ENCODE measurements around the gene COL6A3. TPM values are rescaled to one million over a fixed set of nuclear protein-coding genes. Genes with fewer than 3 reads are reported as not detected.

The COL6A3 gene
- total RNA-seq, 1 donor from 2014 or later = 264 TPM

DNA sequence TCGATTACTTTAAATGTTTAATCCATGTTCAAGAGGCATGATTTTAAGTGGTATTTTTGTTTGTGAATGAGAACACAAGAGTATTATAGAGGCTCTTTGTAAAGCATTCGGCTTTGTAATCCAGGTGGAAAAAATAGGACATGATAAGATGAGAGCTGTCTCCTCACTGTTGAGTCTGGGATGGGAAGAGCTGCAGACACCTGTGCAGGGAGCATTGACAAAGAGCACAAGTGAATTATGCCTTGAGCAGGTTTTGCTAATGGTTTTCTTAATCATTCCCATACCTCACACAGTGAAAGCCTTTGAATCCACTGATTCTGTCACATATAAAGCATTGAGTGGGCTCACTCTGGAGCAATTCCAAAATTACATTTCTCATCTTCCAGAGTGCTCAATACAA lies 9.6 kb downstream of the COL6A3 start:
- Mint-ChIP-seq H3K9me3 (ENCODE audit: low read depth) (no peaks in the 10 kb centered on the region), H3K27me3 (ENCODE audit: low read depth) (no peaks in the 10 kb centered on the region), H3K4me1 (ENCODE audit: low read depth) (peaks cover 71% of the 10 kb centered on the region), H3K4me3 (ENCODE audit: unreplicated experiment) (no peak overlapping the region), H3K36me3 (ENCODE audit: low read depth) (peaks cover 7% of the 10 kb centered on the region), H3K27ac (ENCODE audit: unreplicated experiment) (no peak overlapping the region)
- DNase-seq (ENCODE audit: low spot score) = no peak
- TF ChIP-seq, protein P1, sequence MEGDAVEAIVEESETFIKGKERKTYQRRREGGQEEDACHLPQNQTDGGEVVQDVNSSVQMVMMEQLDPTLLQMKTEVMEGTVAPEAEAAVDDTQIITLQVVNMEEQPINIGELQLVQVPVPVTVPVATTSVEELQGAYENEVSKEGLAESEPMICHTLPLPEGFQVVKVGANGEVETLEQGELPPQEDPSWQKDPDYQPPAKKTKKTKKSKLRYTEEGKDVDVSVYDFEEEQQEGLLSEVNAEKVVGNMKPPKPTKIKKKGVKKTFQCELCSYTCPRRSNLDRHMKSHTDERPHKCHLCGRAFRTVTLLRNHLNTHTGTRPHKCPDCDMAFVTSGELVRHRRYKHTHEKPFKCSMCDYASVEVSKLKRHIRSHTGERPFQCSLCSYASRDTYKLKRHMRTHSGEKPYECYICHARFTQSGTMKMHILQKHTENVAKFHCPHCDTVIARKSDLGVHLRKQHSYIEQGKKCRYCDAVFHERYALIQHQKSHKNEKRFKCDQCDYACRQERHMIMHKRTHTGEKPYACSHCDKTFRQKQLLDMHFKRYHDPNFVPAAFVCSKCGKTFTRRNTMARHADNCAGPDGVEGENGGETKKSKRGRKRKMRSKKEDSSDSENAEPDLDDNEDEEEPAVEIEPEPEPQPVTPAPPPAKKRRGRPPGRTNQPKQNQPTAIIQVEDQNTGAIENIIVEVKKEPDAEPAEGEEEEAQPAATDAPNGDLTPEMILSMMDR (IDR thresholded peaks at IDR 0.05) = no peak

- no peak for DNase-seq (ENCODE audit: low spot score)
- Mint-ChIP-seq H3K4me3 (ENCODE audit: unreplicated experiment) (no peak overlapping the region), H3K9me3 (ENCODE audit: low read depth) (no peaks in the 10 kb centered on the region), H3K4me1 (ENCODE audit: low read depth) (peaks cover 63% of the 10 kb centered on the region), H3K36me3 (ENCODE audit: low read depth) (peaks cover 6% of the 10 kb centered on the region), H3K27ac (ENCODE audit: unreplicated experiment) (peak overlapping the region; percentile 54), H3K27me3 (ENCODE audit: low read depth) (no peaks in the 10 kb centered on the region)
- TF ChIP-seq, protein P1 (IDR thresholded peaks at IDR 0.05) = no peak
Measured at GRCh38 chr2:237403024-237403882, 10.7 kb downstream of the COL6A3 start.

DNA sequence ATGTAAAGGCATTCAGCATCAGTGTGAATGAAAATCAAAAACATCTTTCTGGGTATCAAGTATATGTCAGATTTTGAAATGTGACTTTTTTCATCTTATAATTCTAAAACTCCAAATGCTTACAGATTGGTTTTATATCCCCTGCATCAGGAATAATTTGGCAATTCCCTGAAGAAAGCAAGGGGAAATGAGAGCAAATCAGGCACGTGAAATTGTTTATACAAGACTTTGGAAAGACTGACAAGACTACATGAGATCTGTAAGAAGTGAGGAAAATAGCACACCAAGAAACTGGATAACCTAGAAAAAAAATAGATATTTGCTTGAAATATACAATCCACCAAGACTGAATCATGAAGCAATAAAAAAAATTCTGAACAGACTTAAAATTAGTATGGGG lies 13.8 kb downstream of the COL6A3 start:
- Mint-ChIP-seq H3K36me3 (ENCODE audit: low read depth) (peaks cover 5% of the 10 kb centered on the region), H3K4me1 (ENCODE audit: low read depth) (peaks cover 39% of the 10 kb centered on the region), H3K4me3 (ENCODE audit: unreplicated experiment) (no peak overlapping the region), H3K9me3 (ENCODE audit: low read depth) (no peaks in the 10 kb centered on the region), H3K27me3 (ENCODE audit: low read depth) (no peaks in the 10 kb centered on the region), H3K27ac (ENCODE audit: unreplicated experiment) (no peak overlapping the region)
- TF ChIP-seq, protein P1 (IDR thresholded peaks at IDR 0.05) = no peak
- DNase-seq (ENCODE audit: low spot score) = no peak

DNA sequence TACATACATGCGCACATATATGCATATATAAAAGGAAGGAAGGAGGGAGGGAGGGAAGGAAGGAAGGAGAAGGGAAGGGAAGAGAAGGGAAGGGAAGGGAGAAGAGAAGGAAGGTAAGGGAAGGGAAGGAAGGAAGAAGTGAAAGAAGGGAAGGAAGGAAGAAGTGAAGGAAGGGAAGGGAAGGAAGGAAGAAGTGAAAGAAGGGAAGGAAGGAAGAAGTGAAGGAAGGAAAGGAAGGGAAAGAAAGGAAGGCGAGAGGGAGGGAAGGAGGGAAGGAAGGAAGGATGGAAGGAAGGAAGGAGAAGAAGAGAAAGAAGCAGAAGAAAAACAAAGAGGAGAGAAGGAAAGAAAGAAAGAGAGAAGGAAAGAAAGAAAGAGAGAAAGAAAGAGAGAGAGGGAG lies 16.9 kb downstream of the COL6A3 start:
- no peak overlapping the region for H3K4me3 Mint-ChIP-seq (ENCODE audit: unreplicated experiment)
- peaks cover 16% of the 10 kb centered on the region for H3K36me3 Mint-ChIP-seq (ENCODE audit: low read depth)
- no peaks in the 10 kb centered on the region for H3K27me3 Mint-ChIP-seq (ENCODE audit: low read depth)
- TF ChIP-seq, protein P1 (IDR thresholded peaks at IDR 0.05) = no peak
- peaks cover 16% of the 10 kb centered on the region for H3K4me1 Mint-ChIP-seq (ENCODE audit: low read depth)
- DNase-seq (ENCODE audit: low spot score) = no peak
- no peak overlapping the region for H3K27ac Mint-ChIP-seq (ENCODE audit: unreplicated experiment)
- H3K9me3 Mint-ChIP-seq (ENCODE audit: low read depth) = no peaks in the 10 kb centered on the region

GRCh38 chr2:237393523-237393922 lies 20.4 kb downstream of the COL6A3 start:
- TF ChIP-seq, protein P1 (IDR thresholded peaks at IDR 0.05) = no peak
- no peak for DNase-seq (ENCODE audit: low spot score)
- no peaks in the 10 kb centered on the region for H3K4me1 Mint-ChIP-seq (ENCODE audit: low read depth)
- no peaks in the 10 kb centered on the region for H3K9me3 Mint-ChIP-seq (ENCODE audit: low read depth)
- no peak overlapping the region for H3K4me3 Mint-ChIP-seq (ENCODE audit: unreplicated experiment)
- H3K27me3 Mint-ChIP-seq (ENCODE audit: low read depth) = no peaks in the 10 kb centered on the region
- H3K36me3 Mint-ChIP-seq (ENCODE audit: low read depth) = peaks cover 18% of the 10 kb centered on the region
- no peak overlapping the region for H3K27ac Mint-ChIP-seq (ENCODE audit: unreplicated experiment)

Data from chondrocyte (in vitro differentiated cells).